BJ (cell line): ENCODE results near the gene CNGA1. TPM values are rescaled to one million over a fixed set of nuclear protein-coding genes. Genes with fewer than 3 reads are reported as not detected.

ENCODE experiments used
- CTCF ChIA-PET: fragments of 350-600 bp; formaldehyde crosslinking; extraction: SDS; loops from one replicate; lab custom pipeline; 2021; ENCODE audit warnings: antibody characterized with exemption, inconsistent platforms; lab: Yijun Ruan, JAX
- POLR2A ChIA-PET: fragments of 300-600 bp; sonication (Branson Sonifier 250); formaldehyde crosslinking; extraction: SDS; loops from one replicate; lab custom pipeline; 2021; ENCODE audit warnings: antibody characterized with exemption; lab: Charles Lee
- DNase-seq: peaks from one replicate; pipeline ENCODE4 v3.0.0-alpha.2; 2011; ENCODE audit warnings: low read depth
- H3K27me3 ChIP-seq: 2 replicates; pipeline ENCODE4 v1.6.0; 2011; ENCODE audit warnings: low read length; ENCODE audit not compliant: control insufficient read depth, insufficient read depth
- H3K36me3 ChIP-seq: 2 replicates; pipeline ENCODE4 v1.5.1; 2011; ENCODE audit warnings: low read length; ENCODE audit not compliant: control insufficient read depth, insufficient read depth
- H3K4me3 ChIP-seq: 2 replicates; pipeline ENCODE4 v1.5.1; 2011; ENCODE audit warnings: low read depth, mild to moderate bottlenecking, control low read depth, low read length
- polyA plus RNA-seq: library from polyadenylated mRNA; depleted of rRNA; stranded (reverse); fragments of >200 nt; gene quantifications from 2 replicates; pipeline ENCODE4 v1.2.3, GENCODE V29; 2011
- TF ChIP-seq, protein P1 (sequence below): IDR thresholded peaks from 2 replicates; pipeline ENCODE4 v1.5.1; 2011; ENCODE audit warnings: low read depth, mild to moderate bottlenecking, control low read depth, inconsistent platforms, low read length, moderate library complexity; ENCODE audit not compliant: insufficient read depth

Gene CNGA1
- polyA plus RNA-seq, 1 experiment: not detected

DNA sequence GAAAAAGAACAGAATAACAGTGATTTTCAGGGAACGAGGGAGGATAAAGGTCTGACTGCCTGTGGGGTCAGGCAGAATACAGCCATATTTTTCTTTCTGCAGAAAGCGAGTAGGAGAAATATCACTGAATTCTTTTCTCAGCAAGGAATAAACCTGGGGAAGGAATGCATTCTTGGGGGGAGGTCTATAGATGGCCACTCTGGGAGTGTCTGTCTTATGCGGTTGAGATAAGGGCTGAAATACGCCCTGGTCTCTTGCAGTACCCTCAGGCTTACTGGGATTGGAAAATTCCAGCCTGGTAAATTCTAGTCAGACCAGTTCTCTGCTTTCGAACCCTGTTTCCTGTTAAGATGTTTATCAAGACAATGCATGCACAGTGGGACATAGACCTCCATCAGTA lies 26.3 kb downstream of the CNGA1 start:
- ChIA-PET POLR2A (no interaction called here), CTCF (interaction anchor here (1.2 kb wide), 1 partner anchor 13 kb away, joined by 3 read pairs; no protein-coding TSS in a partner anchor)
- H3K27me3 ChIP-seq: no peaks in the 10 kb centered on the region
- TF ChIP-seq, protein P1, sequence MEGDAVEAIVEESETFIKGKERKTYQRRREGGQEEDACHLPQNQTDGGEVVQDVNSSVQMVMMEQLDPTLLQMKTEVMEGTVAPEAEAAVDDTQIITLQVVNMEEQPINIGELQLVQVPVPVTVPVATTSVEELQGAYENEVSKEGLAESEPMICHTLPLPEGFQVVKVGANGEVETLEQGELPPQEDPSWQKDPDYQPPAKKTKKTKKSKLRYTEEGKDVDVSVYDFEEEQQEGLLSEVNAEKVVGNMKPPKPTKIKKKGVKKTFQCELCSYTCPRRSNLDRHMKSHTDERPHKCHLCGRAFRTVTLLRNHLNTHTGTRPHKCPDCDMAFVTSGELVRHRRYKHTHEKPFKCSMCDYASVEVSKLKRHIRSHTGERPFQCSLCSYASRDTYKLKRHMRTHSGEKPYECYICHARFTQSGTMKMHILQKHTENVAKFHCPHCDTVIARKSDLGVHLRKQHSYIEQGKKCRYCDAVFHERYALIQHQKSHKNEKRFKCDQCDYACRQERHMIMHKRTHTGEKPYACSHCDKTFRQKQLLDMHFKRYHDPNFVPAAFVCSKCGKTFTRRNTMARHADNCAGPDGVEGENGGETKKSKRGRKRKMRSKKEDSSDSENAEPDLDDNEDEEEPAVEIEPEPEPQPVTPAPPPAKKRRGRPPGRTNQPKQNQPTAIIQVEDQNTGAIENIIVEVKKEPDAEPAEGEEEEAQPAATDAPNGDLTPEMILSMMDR: no peak
- DNase-seq: no peak
- no peak overlapping the region for H3K4me3 ChIP-seq
- H3K36me3 ChIP-seq: no peaks in the 10 kb centered on the region

DNA sequence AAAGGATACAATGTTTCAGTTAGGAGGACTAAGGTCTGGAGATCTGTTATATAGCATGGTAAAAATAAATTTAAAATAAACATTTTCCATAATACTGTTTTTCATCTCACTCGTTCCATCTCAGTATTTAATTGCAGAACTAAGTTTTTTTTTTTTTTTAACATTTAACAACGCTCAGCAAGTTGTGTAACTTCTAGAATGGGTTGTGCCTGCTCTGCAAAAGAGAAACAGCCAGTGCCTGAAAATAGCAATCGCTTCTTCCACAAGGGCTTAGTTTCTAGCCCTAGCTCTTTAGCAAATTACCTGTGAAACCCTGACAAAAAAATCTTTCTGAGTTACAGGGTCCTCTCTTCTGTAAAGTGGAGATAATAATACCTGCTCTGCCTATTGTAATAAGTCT lies 41.9 kb downstream of the CNGA1 start:
- POLR2A ChIA-PET: no interaction called here
- Histone ChIP-seq H3K27me3 (no peaks in the 10 kb centered on the region), H3K36me3 (no peaks in the 10 kb centered on the region), H3K4me3 (no peak overlapping the region)
- CTCF ChIA-PET: interaction anchor here (0.8 kb wide), 1 partner anchor 59 kb away, joined by 3 read pairs; no protein-coding TSS in a partner anchor
- DNase-seq: no peak
- TF ChIP-seq, protein P1: no peak

DNA sequence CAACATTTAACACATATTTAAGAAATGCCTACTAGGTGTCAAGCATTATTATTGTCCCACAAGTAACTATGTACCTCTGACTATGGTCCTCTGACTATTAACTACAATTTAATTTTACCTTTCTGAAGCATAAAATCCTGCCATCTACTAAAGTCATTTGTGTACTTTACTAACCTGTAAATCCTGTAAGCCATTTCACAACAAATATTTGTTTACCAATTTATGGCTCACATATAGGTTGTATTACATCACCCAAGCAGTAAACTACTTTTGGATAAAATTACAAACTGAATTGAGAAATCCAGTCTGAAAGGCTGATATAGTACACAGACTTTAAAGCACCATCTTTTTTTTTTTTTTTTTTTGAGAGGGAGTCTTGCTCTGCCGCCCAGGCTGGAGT lies 43.8 kb downstream of the CNGA1 start:
- H3K4me3 ChIP-seq: no peak overlapping the region
- CTCF ChIA-PET: no interaction called here
- no peak for DNase-seq
- TF ChIP-seq, protein P1: no peak
- POLR2A ChIA-PET: no interaction called here
- H3K36me3 ChIP-seq: no peaks in the 10 kb centered on the region
- no peaks in the 10 kb centered on the region for H3K27me3 ChIP-seq

DNA sequence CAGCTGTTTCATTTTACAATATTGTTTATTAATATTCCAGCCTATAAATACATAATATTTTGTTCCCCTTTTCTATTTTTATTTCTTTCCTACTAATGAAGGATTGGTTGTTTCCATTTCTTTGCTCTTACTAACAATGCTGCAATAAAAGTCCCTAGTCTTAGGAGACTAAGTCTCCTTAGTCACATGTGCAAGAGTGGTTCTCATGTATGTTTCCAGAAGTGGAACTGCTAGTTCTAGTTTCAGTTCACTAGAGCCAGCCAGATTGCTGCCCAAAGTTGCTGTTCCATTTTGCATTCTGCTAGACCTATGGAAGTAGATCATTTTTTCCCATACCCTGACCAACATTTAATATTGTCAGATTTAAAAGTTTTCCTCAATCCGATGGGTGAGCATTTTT lies 44.3 kb downstream of the CNGA1 start:
- ChIA-PET CTCF (no interaction called here), POLR2A (no interaction called here)
- DNase-seq: no peak
- no peaks in the 10 kb centered on the region for H3K27me3 ChIP-seq
- H3K36me3 ChIP-seq: no peaks in the 10 kb centered on the region
- no peak overlapping the region for H3K4me3 ChIP-seq
- TF ChIP-seq, protein P1: no peak

DNA sequence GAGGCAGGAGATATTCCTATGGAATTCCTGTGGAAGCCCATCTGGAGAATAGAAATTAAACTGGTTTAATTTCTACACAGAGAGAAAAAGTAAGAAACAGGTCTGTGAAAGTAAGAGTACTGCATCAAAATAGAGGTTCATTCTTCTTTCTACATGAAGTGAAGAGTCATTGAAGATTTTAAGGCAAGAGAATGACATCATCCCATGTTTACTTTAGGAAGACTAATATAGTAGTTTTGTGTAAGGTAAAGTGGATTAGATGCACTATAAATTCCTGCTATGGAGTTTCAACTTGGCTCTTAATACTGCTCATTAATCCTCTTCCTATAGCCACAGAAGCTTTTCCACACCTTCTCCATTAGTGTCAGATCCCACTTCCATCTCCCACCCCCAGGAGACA lies 47.6 kb downstream of the CNGA1 start:
- H3K27me3 ChIP-seq: no peaks in the 10 kb centered on the region
- no peak for DNase-seq
- no peak overlapping the region for H3K4me3 ChIP-seq
- TF ChIP-seq, protein P1: no peak
- ChIA-PET POLR2A (no interaction called here), CTCF (no interaction called here)
- H3K36me3 ChIP-seq: no peaks in the 10 kb centered on the region
